GM18498 (cell line): ENCODE results near the gene PRDM16.
"Not testable (repeated sequence)": the region's sequence is repeated elsewhere in the genome, so short reads cannot be mapped to it uniquely, and the experiment has no call there.

Experiments
- ATAC-seq: cut with Tn5 transposase; IDR thresholded peaks from one replicate; pipeline ENCODE4 v1.9.1; 2021; ENCODE audit warnings: mild to moderate bottlenecking, moderate library complexity; ENCODE audit not compliant: unreplicated experiment

PRDM16 gene

DNA sequence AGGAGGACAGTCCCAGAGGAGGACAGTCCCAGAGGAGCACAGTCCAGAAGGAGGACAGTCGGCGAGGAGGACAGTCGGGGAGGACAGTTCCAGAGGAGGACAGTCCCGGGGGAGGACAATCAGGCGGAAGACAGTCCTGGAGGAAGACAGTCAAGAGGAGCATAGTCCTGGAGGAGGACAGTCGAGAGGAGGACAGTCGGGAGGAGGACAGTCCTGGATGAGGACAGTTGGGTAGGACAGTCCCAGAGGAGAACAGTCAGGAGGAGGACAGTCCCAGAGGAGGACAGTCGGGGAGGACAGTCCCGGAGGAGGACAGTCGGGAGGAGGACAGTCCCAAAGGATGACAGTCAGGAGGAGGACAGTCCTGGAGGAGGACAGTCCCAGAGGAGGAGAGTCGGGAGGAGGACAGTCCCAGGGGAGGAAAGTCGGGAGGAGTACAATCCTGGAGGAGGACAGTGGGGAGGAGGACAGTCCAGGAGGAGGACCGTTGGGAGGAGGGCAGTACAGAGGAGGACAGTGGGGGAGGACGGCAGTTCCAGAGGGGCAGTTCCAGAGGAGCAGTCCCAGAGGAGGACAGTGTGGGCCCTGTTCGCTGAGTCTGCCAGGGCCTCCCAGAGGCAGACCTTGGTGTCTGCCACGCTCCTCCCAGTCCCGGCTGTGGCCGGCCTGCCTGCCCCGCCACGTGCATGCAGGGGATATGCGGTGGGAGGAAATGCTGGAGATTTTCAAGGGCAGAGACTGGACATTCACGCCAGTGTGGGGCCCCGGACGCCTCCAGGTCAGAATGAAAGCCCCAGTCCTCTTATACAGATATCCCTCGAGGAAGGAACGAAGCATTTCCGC, 201.6 kb downstream of the PRDM16 start:
- ATAC-seq: no peak

DNA sequence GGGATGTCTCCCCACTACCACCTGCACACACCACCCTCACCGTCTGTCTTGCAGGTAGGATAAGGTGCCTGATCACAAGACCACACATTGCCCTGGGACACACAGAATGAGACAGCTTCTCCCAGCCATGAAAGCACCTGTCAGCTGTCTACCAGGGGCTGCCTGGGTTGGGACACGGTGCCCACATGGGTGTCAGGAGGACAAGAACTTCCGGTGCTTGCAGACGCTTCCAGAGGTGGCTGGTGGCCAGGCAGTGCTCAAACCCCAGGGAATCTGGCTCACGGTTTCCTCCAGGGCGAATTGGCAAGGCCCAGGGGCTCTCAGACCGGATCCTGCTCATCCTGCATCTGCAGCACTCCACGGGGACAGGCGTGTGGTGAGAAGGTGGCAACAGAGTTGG, 202.9 kb downstream of the PRDM16 start:
- no peak for ATAC-seq

DNA sequence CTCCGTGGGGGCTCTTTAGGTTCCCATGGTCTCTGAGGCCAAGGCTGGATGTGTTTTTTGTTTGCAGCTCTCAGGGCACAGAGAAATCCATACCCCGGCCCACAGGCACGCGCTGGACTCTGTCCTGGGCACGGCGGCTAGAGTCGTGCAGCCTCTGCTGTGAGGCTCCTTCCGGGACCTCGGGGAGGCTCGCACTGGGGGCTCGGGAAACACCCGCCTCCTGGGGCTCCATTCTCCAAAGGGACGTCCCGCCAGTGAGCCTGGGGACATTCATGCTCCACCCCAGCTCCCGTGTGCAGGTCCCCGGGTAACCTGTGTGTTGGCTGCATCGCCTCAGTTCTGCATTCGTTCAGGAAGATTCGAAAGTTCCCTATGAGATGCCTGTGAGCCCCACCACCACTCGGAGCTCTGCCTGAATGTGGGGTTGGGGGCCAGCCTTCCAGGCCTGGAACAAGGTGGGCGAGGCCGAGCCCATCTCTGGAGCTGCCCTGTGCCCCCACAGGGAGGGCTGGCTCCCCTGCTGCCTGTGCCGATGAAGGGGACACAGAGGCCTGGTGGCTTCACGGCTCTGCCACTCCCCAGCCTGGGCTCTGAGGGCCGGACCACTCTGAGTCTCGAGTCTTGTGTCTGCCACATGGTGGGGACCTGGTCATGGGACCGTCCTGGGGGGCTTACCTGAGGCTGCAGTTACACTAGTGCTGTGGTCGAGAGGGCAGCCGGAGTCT, 203.5 kb downstream of the PRDM16 start:
- no peak for ATAC-seq

DNA sequence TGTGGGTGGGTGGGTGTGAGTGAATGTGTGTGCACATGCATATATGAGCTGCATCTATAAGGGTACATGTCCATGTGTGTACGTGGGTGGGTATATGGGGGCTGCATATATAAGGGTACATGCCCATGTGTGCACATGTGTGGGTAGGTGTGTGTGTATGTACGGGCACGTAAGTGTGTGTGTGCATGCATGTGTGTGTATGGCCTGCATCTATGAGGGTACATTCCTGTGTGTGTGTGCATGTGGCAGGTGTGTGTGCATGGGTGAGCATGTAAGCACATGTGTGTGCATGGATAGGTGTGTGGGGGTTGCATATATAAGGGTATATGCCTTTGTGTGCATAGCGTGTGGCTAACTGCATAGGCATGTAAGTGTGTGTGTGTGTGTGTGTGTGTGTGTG, 204.4 kb downstream of the PRDM16 start:
- ATAC-seq: no peak

DNA sequence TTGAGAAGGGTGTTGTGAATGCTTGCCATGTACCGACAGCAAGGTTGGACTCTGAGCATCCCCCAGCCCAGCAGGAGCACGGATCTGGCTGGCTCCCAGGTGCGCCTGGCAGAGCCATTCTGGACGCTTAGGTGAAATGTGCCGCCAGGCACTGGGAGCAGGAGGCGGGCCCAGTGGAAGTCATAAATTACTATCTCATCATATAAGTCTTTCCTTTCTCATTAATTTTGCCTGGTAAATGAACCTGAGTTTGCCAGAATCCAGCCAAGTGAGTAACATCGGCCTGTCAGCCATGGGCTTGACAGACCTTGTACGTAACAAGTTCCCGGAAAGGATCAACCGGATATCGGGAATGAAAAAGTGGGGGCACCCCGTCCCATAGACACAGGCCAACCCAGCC, 206.0 kb downstream of the PRDM16 start:
- no peak for ATAC-seq

DNA sequence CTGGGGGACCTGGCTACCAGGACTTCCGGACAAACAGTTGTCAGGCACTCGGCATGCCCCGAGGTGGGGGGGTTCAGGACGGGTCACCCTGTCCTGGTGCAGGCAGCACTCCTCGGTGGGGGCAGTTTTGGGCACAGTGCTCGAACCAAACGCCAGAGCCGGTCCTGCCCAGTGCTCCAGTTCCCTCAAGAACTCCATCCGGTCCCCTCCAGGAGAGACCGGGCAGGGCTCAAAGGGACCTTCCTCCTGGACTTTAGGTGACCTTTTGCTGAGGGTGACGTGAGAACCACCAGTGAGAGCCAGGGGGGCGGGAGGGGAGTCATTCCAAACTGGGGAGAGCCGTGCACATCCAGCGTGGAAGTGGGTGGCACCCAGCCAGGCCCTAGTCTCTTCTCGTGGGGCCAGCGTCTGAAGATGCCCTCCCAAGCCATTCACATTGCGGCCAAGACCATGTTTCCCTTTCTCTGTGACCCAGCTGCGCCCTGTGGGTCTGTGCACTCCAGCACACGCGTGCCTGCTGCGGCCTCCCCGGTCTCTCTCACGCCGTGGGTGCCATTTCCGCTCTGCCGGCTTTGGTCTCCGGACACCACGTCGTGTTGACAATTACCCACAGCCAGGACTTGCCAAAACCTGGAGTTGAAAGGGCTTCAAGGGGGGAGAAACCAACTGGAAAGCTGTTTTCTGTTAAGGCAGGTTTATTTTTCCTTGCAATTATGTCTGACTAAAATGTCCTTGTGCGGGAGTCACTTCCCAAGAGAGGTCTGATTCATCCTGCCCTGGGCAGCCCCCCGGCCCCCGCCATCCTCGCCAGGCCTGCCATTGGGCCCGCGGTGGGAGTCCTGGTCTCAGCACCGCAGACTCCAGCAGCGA, 206.7 kb downstream of the PRDM16 start:
- no peak for ATAC-seq

DNA sequence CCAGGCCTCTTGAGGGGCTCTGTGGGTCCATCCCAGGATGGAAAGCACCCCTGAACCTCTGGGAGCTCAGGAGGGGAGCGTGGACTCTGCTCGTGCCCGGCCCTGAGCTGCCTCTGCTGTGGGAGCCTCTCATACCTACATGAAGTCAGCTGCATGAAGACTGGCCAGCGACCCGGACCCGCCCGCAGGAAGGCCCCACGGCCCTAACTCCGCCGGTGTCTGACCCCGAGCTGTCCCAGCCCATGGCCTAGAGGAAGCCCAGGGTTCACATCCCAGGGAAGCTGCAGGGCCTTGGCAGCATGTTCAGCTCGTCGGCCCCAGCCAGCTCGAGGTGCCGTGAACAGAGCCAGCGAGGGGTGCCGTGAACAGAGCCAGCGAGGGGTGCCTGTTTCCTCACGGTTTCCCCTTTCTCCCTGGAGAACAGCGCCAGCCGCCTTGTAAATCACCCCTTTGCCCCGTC, 207.4 kb downstream of the PRDM16 start:
- no peak for ATAC-seq

DNA sequence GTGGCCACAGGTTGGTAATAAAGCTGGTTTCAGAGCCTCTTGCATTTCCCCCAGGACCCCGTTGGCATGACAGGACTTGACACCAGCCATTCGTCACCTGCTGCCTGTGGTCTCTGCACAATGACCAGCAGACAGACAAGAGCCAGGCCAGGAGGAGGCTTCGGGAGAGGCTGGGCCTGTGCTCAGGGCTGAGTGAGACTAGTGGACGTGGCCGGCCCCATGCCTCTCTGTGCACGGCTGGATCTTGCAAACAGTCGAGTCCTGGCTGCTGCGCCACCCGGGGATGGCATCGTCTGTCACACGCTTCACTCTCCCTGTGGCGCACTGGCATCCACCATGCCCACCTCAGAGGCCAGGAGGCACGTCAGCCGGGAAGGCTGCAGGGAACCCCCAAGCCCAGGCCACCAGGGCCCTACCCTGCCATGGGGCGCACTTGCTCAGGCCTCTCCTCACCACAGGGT, 208.0 kb downstream of the PRDM16 start:
- ATAC-seq: no peak

DNA sequence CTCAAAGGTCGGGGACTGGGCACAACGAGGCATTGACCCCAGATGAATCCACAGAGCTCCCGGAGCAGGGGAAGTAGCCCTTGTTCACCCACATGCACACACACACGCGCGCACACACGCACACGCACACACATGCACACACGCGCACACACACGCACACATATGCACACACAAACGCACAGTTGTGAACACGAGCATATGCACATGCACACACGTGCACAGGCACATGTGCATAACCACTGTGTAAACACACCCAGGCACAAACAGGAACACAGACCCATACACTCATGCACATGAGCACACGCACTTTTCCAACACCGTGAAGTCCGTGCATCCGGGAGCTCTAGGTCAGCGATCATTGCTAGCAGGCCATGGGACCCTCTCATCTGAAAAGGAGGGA, 208.6 kb downstream of the PRDM16 start:
- no peak for ATAC-seq

DNA sequence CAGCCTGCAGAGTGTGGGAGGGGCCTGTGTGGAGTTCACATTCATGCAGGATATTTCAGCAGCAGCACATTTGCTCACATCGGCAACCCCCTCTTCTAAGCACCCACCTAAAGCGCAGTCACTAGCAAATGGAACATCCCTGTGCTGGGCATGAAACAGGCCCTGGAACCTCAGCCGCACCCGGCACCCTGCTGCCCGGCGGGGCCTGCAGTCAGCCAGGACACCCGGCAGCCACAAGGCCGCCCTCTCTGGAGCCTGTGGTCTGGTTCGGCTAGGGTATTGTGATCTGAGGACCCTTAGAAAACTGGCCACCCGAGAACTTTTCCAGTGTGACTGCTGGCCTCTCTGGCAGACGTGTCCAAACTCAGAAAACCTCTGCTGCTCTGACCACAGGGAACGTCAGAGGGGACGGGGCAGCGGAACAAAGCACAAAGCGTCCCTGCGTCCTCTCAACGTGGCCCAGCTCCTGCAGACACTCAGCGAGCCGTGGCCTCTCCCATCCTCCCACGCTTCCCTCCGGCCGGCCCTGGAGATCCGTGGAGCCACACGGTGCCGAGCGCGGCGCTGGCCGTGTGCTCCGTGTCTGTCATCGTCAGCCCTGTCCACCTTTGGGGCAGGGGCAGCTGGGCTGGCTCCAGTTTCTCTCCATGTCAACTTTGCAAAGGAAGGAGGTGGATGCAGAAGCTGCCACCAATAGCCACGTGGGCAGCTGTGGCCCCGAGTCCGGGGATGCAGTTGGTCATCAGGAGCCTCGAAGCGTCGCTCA, 209.6 kb downstream of the PRDM16 start:
- no peak for ATAC-seq

DNA sequence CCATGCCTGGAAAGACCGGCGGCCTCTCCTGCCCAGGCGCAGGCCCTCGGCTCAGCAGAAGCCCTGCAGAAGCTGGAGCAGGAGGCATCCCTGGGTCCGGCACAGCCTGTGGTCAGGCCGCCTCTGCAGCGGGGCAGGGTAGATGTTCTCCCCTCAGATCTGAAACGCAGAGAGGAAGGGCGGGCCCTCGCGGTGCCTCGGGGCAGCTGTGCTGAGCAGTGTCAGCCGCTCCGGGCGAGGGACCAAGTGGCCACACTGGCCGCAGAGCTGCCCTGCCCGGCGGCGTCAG, 210.1 kb downstream of the PRDM16 start:
- no peak for ATAC-seq

DNA sequence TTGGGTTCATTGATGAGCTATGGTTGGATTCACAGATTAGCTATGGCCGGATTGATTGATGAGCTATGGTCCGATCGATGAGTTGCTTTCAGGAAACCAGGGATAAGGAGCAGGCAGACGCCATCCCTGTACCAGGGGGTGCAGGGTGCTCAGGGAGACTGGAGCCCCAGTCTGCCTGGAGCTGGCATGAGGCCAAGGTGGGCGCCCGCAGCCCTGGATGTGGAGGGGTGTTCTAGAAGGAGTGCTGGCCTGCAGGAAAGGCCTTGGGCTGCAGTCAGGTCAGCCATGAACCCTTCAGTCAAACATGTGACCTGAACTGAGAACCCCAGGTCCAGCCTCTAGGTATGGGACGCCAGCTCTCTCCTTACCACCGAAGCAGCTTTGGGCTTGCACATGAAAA, 212.7 kb downstream of the PRDM16 start:
- ATAC-seq: no peak

DNA sequence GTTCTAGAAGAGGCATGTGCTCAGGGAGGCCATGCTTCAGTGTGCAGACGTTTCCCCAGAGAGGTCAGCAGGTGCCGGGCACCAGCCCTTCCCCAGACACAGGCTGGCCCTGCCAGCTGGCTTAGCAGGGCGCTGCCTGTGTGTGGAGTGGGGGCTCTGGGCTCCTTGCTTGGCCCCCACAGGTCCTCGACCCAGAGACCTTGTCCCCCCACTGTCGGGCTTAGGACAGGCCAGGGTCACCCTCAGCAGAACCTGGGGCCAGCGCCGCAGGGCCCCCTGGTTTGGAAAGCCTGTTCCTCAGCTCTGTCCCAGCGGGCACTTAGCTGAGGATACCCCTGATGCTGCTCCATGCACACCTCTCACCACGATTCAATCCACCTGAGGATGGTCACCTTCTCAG, 213.2 kb downstream of the PRDM16 start:
- no peak for ATAC-seq

DNA sequence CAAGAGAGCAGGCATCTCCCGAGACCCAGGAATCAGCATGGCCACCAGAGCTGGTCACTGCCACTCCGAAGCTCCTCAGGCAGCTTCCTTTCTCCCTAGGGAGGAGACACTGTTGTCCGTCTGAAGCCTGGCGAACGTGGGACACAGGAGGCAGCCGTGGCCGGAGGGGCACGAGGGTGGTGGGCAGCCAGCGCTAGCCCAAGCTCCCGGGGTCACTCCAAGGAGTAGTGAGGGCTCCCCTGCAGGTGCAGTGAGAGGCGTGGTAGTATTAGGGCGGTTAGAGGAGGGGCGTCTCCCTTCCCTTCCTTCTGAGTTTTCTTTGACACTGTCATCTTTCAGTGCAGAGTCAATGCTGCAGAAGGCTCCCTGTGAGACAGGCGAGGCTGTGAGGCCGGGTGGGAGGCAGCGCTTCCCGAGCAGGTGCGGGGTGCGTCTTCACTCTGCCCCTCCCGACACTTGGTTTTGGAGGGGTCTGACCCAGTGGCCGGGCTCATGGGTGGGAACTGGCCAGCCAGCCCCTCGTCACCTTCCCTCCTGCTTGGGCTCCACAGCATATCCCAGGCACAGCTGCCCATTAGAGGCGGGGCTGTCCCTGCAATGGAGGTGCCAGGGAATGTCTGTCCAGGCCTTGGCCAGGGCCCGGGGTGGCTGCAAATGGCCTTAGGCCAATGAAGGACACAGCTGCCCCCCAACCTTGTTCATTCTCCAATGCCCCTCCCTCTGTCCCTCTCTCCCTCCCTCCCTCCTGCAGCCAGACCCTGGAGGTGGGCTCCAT, 213.8 kb downstream of the PRDM16 start:
- ATAC-seq: no peak

DNA sequence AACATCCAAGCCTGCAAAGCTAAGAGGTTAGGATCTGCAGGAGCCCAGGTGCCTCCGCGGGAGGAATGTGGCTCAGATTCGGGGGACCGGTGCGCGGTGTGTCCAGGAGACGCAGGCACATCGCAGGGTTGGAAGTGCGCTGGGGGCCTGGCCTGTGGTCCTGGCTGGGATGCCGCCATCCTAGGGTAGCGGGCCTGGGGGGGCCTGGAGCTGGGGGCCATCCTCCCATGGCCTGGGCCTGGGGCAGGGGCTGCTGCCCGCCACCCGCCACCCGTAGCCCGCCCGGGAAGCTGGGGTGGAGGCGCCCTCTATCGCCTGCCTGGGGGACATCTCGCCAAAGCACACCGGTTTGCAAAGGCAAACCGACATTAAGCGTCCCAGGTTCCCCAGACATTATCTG, 214.8 kb downstream of the PRDM16 start:
- no peak for ATAC-seq

DNA sequence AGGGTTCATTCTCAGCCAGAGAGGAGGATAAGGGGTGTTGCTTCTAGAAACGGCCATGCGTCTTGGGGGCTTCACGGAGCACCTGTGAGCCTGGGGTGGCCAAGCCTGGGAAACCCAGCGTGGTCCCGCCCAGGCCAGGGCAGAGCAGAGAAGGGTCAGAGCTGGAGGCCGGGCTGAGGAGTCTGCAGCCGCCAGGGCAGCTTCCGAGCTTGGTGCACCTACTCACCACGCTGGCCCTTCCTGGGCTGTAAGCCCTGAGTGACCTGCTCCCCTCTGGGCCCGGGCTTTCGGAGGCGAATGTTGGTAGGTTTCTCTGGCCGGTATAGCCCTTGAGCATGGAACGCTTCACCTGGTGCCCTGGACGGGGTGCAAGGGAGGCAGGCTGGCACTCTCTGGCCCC, 215.7 kb downstream of the PRDM16 start:
- no peak for ATAC-seq

DNA sequence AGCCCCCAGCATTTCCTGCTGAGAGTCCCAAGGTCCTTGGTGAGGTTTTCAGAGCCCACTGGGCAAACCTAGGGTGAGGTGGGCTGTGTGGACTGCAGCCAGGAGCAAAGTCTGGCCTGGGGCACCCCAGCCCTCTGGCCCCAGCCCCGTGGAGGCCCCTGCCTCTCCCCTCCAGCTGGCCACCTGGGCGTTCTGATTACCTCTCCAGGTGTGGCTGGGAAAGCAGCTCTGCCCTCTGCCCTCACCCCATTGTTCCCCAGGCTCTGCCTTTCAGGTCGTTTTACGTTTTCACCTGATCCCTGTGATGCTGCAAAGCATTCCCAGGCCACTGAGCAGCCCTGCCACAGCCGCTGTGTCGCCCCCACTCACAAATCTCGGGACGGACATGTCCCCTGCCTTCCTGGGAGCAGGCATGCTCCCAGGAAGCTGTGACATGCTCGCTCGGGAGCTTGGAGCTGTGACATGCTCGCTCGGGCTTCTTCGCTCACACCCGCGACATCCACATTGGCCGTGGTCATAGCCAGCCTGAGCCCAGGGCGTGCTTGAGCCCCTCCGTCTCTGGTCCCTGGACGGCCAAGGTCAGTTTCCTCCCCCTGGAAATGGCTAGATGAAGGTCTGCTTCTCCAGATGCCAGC, 216.2 kb downstream of the PRDM16 start:
- no peak for ATAC-seq

DNA sequence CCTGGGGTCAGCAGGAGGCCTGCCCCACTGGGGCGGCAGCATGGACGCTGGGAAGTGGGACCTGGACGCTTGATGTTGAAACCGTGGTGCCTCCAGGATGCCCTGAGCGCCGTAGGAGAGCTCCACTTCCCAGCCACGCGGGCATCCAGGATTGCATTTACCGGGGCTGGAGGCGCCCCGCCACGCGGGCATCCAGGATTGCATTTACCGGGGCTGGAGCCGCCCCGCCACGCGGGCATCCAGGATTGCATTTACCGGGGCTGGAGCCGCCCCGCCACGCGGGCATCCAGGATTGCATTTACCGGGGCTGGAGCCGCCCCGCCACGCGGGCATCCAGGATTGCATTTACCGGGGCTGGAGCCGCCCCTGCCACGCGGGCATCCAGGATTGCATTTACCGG, 218.1 kb downstream of the PRDM16 start:
- not testable (repeated sequence) for ATAC-seq

DNA sequence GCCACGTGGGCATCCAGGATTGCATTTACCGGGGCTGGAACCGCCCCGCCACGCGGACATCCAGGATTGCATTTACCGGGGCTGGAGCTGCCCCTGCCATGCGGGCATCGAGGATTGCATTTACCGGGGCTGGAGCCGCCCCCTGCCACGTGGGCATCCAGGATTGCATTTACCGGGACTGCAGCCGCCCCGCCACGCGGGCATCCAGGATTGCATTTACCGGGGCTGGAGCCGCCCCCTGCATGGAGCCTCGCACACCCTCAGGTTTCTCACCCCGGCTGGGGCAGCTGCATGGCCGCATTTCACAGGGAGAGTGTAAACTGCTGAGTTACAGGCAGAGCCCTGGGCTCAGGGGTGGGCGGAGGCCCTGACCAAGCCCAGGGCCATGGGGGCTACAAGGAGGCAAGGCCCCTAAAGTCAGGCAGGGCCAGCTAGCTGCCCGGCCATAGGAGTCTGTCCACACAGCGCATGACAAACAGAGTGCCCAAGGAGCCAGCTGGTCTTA, 218.7 kb downstream of the PRDM16 start:
- ATAC-seq: no peak
